ENCODE data around the gene EIF4E2. TPM values are rescaled to one million over a fixed set of nuclear protein-coding genes. Genes with fewer than 3 reads are reported as not detected.
A peak's percentile ranks its signal among the peaks of the same experiment; 100 is the strongest.

The EIF4E2 gene
- total and polyA plus RNA-seq, 8 donors: 17.8 to 33.0 (median 26.8) TPM

DNA sequence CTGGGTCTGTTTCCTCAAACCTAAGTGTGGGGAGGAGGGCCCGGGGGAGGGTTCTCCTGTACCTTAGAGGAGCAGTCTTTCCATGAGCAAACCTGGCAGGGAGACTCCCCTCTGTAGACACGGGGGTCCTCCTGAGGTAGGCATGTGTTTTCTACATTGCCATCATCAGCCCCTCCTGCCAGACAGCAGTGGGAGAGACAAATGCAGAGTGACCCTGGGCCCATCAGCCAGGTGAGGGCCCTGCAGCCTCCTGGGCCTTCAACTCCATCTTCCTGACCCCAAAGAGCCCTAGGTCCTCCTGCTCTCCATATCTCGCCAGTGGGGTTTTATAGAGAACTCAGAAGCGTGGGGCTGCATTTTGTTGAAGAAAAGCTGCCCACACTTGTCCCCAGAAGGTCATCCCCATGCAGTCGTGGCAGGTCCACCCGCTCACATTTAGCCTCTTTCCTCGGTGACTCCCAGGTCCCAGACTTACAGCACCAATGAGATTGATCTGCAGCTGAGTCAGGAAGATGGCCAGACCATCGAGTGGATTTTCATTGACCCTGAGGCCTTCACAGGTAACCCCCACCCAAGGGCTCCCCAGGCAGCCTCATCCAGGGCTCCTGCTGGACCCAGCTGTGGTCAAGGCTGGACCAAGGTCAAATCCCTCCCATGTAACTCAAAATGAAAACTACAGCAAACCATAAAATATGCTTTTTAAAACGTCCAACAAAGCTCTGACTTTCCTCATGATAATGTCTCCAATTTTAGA, 8.4 kb upstream of the EIF4E2 start:
- no peak for ATAC-seq
- no peaks in the 10 kb centered on the region for H3K36me3 ChIP-seq
- 50 to 61% methylated on average over 9 of the region's 9 CpGs for WGBS, 2 donors
- no peaks in the 10 kb centered on the region for H3K27me3 ChIP-seq
- no peak overlapping the region for H3K27ac ChIP-seq
- no peaks in the 10 kb centered on the region for H3K9me3 ChIP-seq
- no peak overlapping the region for H3K4me3 ChIP-seq
- TF ChIP-seq, protein P1, sequence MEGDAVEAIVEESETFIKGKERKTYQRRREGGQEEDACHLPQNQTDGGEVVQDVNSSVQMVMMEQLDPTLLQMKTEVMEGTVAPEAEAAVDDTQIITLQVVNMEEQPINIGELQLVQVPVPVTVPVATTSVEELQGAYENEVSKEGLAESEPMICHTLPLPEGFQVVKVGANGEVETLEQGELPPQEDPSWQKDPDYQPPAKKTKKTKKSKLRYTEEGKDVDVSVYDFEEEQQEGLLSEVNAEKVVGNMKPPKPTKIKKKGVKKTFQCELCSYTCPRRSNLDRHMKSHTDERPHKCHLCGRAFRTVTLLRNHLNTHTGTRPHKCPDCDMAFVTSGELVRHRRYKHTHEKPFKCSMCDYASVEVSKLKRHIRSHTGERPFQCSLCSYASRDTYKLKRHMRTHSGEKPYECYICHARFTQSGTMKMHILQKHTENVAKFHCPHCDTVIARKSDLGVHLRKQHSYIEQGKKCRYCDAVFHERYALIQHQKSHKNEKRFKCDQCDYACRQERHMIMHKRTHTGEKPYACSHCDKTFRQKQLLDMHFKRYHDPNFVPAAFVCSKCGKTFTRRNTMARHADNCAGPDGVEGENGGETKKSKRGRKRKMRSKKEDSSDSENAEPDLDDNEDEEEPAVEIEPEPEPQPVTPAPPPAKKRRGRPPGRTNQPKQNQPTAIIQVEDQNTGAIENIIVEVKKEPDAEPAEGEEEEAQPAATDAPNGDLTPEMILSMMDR (IDR thresholded peaks at IDR 0.05): no peak
- H3K4me1 ChIP-seq: no peaks in the 10 kb centered on the region
- intact Hi-C loops (cut with DNase I): no loop called here
- no peak for FAIRE-seq
- DNase-seq: peak in 1 of 6 donors; percentile 35

DNA sequence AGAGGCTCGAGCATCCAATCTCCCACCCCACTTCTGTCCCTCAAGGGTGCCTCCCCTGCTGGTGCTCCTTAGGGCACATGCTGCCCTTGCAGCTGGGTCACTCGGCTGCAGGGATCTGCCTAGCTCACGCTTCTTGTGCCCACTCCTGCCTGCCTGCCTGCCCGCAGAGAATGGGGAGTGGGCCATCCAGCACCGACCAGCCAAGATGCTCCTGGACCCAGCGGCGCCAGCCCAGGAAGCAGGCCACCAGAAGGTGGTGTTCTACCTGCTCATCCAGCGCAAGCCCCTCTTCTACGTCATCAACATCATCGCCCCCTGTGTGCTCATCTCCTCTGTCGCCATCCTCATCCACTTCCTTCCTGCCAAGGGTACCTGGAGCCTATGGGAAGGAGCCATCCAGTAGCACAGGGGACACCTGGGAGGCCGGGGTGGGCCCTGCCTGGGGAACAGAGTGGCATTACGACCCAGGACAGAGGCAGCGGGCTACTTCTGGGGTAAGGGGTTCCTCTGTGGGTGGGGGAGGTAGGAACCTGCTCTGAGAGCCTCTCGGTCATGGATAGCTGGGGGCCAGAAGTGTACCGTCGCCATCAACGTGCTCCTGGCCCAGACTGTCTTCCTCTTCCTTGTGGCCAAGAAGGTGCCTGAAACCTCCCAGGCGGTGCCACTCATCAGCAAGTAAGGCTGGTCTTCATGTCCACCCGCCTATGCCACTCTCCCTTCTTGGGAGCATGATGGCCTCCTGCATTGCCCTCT, 7.6 kb upstream of the EIF4E2 start:
- FAIRE-seq (no peak), ATAC-seq (no peak), DNase-seq (no peak)
- TF ChIP-seq, protein P1 (IDR thresholded peaks at IDR 0.05): no peak
- no peaks in the 10 kb centered on the region for H3K9me3 ChIP-seq
- no peak overlapping the region for H3K27ac ChIP-seq
- no peaks in the 10 kb centered on the region for H3K4me1 ChIP-seq
- H3K4me3 ChIP-seq: no peak overlapping the region
- intact Hi-C loops (cut with DNase I): no loop called here
- WGBS, 2 donors: 90 to 92% methylated on average over 19 to 20 of the region's 20 CpGs
- H3K27me3 ChIP-seq: no peaks in the 10 kb centered on the region
- no peaks in the 10 kb centered on the region for H3K36me3 ChIP-seq

DNA sequence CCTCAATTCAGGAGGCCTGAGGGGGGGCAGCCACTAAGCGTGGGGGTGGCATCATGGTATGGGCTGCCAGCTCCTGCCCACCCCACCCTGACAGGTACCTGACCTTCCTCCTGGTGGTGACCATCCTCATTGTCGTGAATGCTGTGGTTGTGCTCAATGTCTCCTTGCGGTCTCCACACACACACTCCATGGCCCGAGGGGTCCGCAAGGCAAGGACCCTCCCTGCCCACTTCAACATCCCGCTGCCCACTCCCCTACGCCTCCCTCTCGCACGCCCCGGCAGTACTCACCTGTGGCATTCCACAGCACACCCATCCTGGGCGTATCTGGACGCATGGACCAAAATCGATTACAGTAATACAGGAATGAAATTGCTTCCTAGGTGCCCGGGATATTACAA, 7.0 kb upstream of the EIF4E2 start:
- intact Hi-C loops (cut with DNase I): no loop called here
- H3K27ac ChIP-seq: no peak overlapping the region
- no peaks in the 10 kb centered on the region for H3K36me3 ChIP-seq
- TF ChIP-seq, protein P1 (IDR thresholded peaks at IDR 0.05): no peak
- DNase-seq: peak in 1 of 6 donors; percentile 47
- no peak for ATAC-seq
- no peak for FAIRE-seq
- 85 to 91% methylated on average over 14 of the region's 14 CpGs for WGBS, 2 donors
- H3K4me3 ChIP-seq: no peak overlapping the region
- no peaks in the 10 kb centered on the region for H3K27me3 ChIP-seq
- no peaks in the 10 kb centered on the region for H3K4me1 ChIP-seq
- no peaks in the 10 kb centered on the region for H3K9me3 ChIP-seq

DNA sequence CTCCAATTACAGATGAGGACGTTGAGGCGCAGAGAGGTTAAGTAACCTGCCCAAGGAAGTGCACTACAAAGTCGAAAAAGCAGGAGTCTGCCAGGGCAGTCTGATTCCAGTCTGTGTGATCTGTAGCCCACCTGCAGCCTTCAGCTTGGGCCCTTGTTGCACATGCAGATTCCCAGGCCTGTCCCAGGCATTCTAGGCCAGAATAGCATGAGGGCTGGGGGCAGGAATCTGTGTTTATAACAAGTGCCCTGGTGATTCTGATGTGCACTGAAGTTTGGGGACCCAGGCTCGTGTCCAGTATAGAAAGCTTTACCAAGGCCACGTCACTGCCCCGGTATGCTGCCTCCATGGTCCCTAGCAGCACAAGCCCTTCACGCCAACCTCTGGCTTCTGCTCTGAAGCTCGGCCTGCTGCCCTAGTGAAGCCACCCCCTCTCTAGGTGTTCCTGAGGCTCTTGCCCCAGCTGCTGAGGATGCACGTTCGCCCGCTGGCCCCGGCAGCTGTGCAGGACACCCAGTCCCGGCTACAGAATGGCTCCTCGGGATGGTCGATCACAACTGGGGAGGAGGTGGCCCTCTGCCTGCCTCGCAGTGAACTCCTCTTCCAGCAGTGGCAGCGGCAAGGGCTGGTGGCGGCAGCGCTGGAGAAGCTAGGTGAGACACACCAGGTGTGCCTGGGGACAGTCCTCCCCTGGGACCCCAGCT, 6.4 kb upstream of the EIF4E2 start:
- WGBS, 2 donors: 91 to 94% methylated on average over 19 of the region's 19 CpGs
- no peak for ATAC-seq
- Histone ChIP-seq H3K9me3 (no peaks in the 10 kb centered on the region), H3K27ac (no peak overlapping the region), H3K27me3 (no peaks in the 10 kb centered on the region), H3K36me3 (no peaks in the 10 kb centered on the region), H3K4me1 (no peaks in the 10 kb centered on the region), H3K4me3 (no peak overlapping the region)
- TF ChIP-seq, protein P1 (IDR thresholded peaks at IDR 0.05): no peak
- FAIRE-seq: no peak
- peak in 1 of 6 donors; percentile 69 for DNase-seq
- intact Hi-C loops (cut with DNase I): no loop called here

Measured in pancreas (tissue), 10 donors.